ENCODE data around the gene SLC5A2. TPM values are rescaled to one million over a fixed set of nuclear protein-coding genes. Genes with fewer than 3 reads are reported as not detected.

Gene SLC5A2
- total and polyA plus RNA-seq, 2 of the 13 experiments (the other 11 are each of a cell fraction or from before 2014, with no cell fraction given): 0.24 to 0.97 TPM

- TF ChIP-seq STAG1 (CRISPR knock-in tag; IDR thresholded peaks at IDR 0.05) (peak; percentile 34), FOXK1 (CRISPR knock-in tag; IDR thresholded peaks at IDR 0.05; ENCODE audit: borderline replicate concordance, low read depth) (no peak), ZBTB38 (CRISPR knock-in tag; IDR thresholded peaks at IDR 0.05) (0 out of 2 replicates have a peak, but pooled peaks have one; percentile 45), RBFOX2 (IDR thresholded peaks at IDR 0.05; ENCODE audit: low read depth, low read length) (peak; percentile 32; the same call in 1 of the 2 replicates), SNRNP70 (IDR thresholded peaks at IDR 0.05; ENCODE audit: low read depth, low read length) (no peak), PAF1 (CRISPR knock-in tag; IDR thresholded peaks at IDR 0.05) (peak; percentile 81; the same call in 1 of the 2 replicates), MTA3 (CRISPR knock-in tag; IDR thresholded peaks at IDR 0.05) (no peak), AGO2 (optimal IDR thresholded peaks at IDR 0.05; ENCODE audit: low read depth, low read length) (peak; percentile 33), FOXJ3 (CRISPR knock-in tag; IDR thresholded peaks at IDR 0.05; ENCODE audit: borderline replicate concordance) (no peak), PTBP1 (IDR thresholded peaks at IDR 0.05; ENCODE audit: low read depth, low read length, poor library complexity, severe bottlenecking) (no peak), POLR2AphosphoS5 (IDR thresholded peaks at IDR 0.05; ENCODE audit: low read depth, low read length) (0 out of 2 replicates have a peak, but pooled peaks have one; percentile 4), ZNF431 (CRISPR knock-in tag; IDR thresholded peaks at IDR 0.05; ENCODE audit: borderline replicate concordance, low read depth) (0 out of 2 replicates have a peak, but pooled peaks have one; percentile 32), RFX5 (IDR thresholded peaks at IDR 0.05; ENCODE audit: low read depth, low read length) (no peak), SMC3 (IDR thresholded peaks at IDR 0.05; ENCODE audit: low read length) (peak; percentile 30; the same call in 1 of the 2 replicates), ZIK1 (CRISPR knock-in tag; IDR thresholded peaks at IDR 0.05; ENCODE audit: borderline replicate concordance, low read depth) (no peak), ZFP91 (CRISPR knock-in tag; IDR thresholded peaks at IDR 0.05; ENCODE audit: borderline replicate concordance) (peak; percentile 46; the same call in 1 of the 2 replicates), ZNF17 (CRISPR knock-in tag; IDR thresholded peaks at IDR 0.05) (no peak), ZFP82 (CRISPR knock-in tag; IDR thresholded peaks at IDR 0.05; ENCODE audit: borderline replicate concordance) (no peak), SP4 (CRISPR knock-in tag; IDR thresholded peaks at IDR 0.05) (peak; percentile 36; the same call in 1 of the 2 replicates), ZBTB21 (CRISPR knock-in tag; IDR thresholded peaks at IDR 0.05) (no peak)
- TF ChIP-seq, protein P1, sequence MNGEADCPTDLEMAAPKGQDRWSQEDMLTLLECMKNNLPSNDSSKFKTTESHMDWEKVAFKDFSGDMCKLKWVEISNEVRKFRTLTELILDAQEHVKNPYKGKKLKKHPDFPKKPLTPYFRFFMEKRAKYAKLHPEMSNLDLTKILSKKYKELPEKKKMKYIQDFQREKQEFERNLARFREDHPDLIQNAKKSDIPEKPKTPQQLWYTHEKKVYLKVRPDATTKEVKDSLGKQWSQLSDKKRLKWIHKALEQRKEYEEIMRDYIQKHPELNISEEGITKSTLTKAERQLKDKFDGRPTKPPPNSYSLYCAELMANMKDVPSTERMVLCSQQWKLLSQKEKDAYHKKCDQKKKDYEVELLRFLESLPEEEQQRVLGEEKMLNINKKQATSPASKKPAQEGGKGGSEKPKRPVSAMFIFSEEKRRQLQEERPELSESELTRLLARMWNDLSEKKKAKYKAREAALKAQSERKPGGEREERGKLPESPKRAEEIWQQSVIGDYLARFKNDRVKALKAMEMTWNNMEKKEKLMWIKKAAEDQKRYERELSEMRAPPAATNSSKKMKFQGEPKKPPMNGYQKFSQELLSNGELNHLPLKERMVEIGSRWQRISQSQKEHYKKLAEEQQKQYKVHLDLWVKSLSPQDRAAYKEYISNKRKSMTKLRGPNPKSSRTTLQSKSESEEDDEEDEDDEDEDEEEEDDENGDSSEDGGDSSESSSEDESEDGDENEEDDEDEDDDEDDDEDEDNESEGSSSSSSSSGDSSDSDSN (CRISPR knock-in tag; IDR thresholded peaks at IDR 0.05): 0 out of 2 replicates have a peak, but pooled peaks have one; percentile 4
- TF ChIP-seq, protein P2, sequence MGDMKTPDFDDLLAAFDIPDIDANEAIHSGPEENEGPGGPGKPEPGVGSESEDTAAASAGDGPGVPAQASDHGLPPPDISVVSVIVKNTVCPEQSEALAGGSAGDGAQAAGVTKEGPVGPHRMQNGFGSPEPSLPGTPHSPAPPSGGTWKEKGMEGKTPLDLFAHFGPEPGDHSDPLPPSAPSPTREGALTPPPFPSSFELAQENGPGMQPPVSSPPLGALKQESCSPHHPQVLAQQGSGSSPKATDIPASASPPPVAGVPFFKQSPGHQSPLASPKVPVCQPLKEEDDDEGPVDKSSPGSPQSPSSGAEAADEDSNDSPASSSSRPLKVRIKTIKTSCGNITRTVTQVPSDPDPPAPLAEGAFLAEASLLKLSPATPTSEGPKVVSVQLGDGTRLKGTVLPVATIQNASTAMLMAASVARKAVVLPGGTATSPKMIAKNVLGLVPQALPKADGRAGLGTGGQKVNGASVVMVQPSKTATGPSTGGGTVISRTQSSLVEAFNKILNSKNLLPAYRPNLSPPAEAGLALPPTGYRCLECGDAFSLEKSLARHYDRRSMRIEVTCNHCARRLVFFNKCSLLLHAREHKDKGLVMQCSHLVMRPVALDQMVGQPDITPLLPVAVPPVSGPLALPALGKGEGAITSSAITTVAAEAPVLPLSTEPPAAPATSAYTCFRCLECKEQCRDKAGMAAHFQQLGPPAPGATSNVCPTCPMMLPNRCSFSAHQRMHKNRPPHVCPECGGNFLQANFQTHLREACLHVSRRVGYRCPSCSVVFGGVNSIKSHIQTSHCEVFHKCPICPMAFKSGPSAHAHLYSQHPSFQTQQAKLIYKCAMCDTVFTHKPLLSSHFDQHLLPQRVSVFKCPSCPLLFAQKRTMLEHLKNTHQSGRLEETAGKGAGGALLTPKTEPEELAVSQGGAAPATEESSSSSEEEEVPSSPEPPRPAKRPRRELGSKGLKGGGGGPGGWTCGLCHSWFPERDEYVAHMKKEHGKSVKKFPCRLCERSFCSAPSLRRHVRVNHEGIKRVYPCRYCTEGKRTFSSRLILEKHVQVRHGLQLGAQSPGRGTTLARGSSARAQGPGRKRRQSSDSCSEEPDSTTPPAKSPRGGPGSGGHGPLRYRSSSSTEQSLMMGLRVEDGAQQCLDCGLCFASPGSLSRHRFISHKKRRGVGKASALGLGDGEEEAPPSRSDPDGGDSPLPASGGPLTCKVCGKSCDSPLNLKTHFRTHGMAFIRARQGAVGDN (CRISPR knock-in tag; IDR thresholded peaks at IDR 0.05): peak; percentile 41
Measured at GRCh38 chr16:31455601-31456314, 27.2 kb upstream of the SLC5A2 start (continued).
